ENCODE data around the gene WDR7. TPM values are rescaled to one million over a fixed set of nuclear protein-coding genes. Genes with fewer than 3 reads are reported as not detected.

WDR7 gene
- total RNA-seq, 1 experiment from 2014 or later = 7.8 TPM

GRCh38 chr18:56831988-56832387 is 180.8 kb downstream of the WDR7 start:
- H3K36me3 Mint-ChIP-seq (ENCODE audit: insufficient read depth, unreplicated experiment) = no peaks in the 10 kb centered on the region
- CTCF ChIA-PET = interaction anchor here (0.7 kb wide), 1 partner anchor 37 kb away, joined by 3 read pairs; no protein-coding TSS in a partner anchor

GRCh38 chr18:56835331-56835730 is 184.2 kb downstream of the WDR7 start:
- BruUV-seq (replicated peaks) = no TSS peak
- Histone ChIP-seq H3K4me3 (ENCODE audit: low read depth, low read length) (no peak overlapping the region), H3K27me3 (replicated peaks; ENCODE audit: control insufficient read depth, insufficient read depth, low read length) (no peaks in the 10 kb centered on the region), H3K9me3 (no peaks in the 10 kb centered on the region), H3K4me1 (no peaks in the 10 kb centered on the region), H3K36me3 (ENCODE audit: control insufficient read depth, insufficient read depth, low read length) (no peaks in the 10 kb centered on the region)
- CTCF ChIA-PET = no interaction called here
- intact Hi-C loops (cut with micrococcal nuclease; ENCODE audit: unreplicated experiment) = no loop called here
- TF ChIP-seq CTCF (IDR thresholded peaks at IDR 0.05; ENCODE audit: insufficient read depth in 1 of 2, low read depth in 1 of 2, low read length in 1 of 2, severe bottlenecking in 1 of 2, unreplicated experiment in 1 of 2) = no peak
- Mint-ChIP-seq H3K9me3 (ENCODE audit: unreplicated experiment) (no peaks in the 10 kb centered on the region), H3K4me1 (ENCODE audit: low read depth, unreplicated experiment) (no peaks in the 10 kb centered on the region), H3K4me3 (ENCODE audit: unreplicated experiment) (no peak overlapping the region), H3K36me3 (ENCODE audit: insufficient read depth, unreplicated experiment) (no peaks in the 10 kb centered on the region), H3K27me3 (ENCODE audit: insufficient read depth, unreplicated experiment) (no peaks in the 10 kb centered on the region), H3K27ac (ENCODE audit: unreplicated experiment) (no peak overlapping the region)
- DNase-seq = no peak
- POLR2A ChIA-PET = no interaction called here

More at GRCh38 chr18:56831988-56832387, 180.8 kb downstream of the WDR7 start:
- no peaks in the 10 kb centered on the region for H3K4me1 ChIP-seq
- BruUV-seq (replicated peaks) = no TSS peak
- Mint-ChIP-seq H3K4me3 (ENCODE audit: unreplicated experiment) (no peak overlapping the region), H3K9me3 (ENCODE audit: unreplicated experiment) (no peaks in the 10 kb centered on the region), H3K27ac (ENCODE audit: unreplicated experiment) (no peak overlapping the region), H3K4me1 (ENCODE audit: low read depth, unreplicated experiment) (no peaks in the 10 kb centered on the region), H3K27me3 (ENCODE audit: insufficient read depth, unreplicated experiment) (no peaks in the 10 kb centered on the region)
- no peaks in the 10 kb centered on the region for H3K27me3 ChIP-seq (replicated peaks; ENCODE audit: control insufficient read depth, insufficient read depth, low read length)
- no peak for TF ChIP-seq CTCF (IDR thresholded peaks at IDR 0.05; ENCODE audit: insufficient read depth in 1 of 2, low read depth in 1 of 2, low read length in 1 of 2, severe bottlenecking in 1 of 2, unreplicated experiment in 1 of 2)
- H3K9me3 ChIP-seq = no peaks in the 10 kb centered on the region
- no peak for DNase-seq
- intact Hi-C loops (cut with micrococcal nuclease; ENCODE audit: unreplicated experiment) = no loop called here
- H3K36me3 ChIP-seq (ENCODE audit: control insufficient read depth, insufficient read depth, low read length) = no peaks in the 10 kb centered on the region
- POLR2A ChIA-PET = no interaction called here
- H3K4me3 ChIP-seq (ENCODE audit: low read depth, low read length) = no peak overlapping the region

- H3K27ac Mint-ChIP-seq (ENCODE audit: unreplicated experiment) = no peak overlapping the region
These were observed 185.0 kb downstream of the WDR7 start for GRCh38 chr18:56836173-56836572.

More at GRCh38 chr18:56836173-56836572, 185.0 kb downstream of the WDR7 start:
- CTCF ChIA-PET = no interaction called here
- Mint-ChIP-seq H3K4me1 (ENCODE audit: low read depth, unreplicated experiment) (no peaks in the 10 kb centered on the region), H3K27me3 (ENCODE audit: insufficient read depth, unreplicated experiment) (no peaks in the 10 kb centered on the region), H3K9me3 (ENCODE audit: unreplicated experiment) (no peaks in the 10 kb centered on the region), H3K36me3 (ENCODE audit: insufficient read depth, unreplicated experiment) (no peaks in the 10 kb centered on the region), H3K4me3 (ENCODE audit: unreplicated experiment) (no peak overlapping the region)
- no peaks in the 10 kb centered on the region for H3K36me3 ChIP-seq (ENCODE audit: control insufficient read depth, insufficient read depth, low read length)
- H3K9me3 ChIP-seq = no peaks in the 10 kb centered on the region
- intact Hi-C loops (cut with micrococcal nuclease; ENCODE audit: unreplicated experiment) = no loop called here
- no peak for DNase-seq
- TF ChIP-seq CTCF (IDR thresholded peaks at IDR 0.05; ENCODE audit: insufficient read depth in 1 of 2, low read depth in 1 of 2, low read length in 1 of 2, severe bottlenecking in 1 of 2, unreplicated experiment in 1 of 2) = no peak
- BruUV-seq (replicated peaks) = no TSS peak
- no peak overlapping the region for H3K4me3 ChIP-seq (ENCODE audit: low read depth, low read length)
- no peaks in the 10 kb centered on the region for H3K4me1 ChIP-seq
- POLR2A ChIA-PET = no interaction called here
- H3K27me3 ChIP-seq (replicated peaks; ENCODE audit: control insufficient read depth, insufficient read depth, low read length) = no peaks in the 10 kb centered on the region
